NCI-H524 treated with DMSO at 0.1 percent for 48 hours (cell line): Measurements from ENCODE around the gene NPSR1.
"Not testable (repeated sequence)": the region's sequence is repeated elsewhere in the genome, so short reads cannot be mapped to it uniquely, and the experiment has no call there.

Experiments
- DNase-seq: peaks from one replicate; lab custom pipeline; 2025; lab: John Stamatoyannopoulos, UW

Gene NPSR1

DNA sequence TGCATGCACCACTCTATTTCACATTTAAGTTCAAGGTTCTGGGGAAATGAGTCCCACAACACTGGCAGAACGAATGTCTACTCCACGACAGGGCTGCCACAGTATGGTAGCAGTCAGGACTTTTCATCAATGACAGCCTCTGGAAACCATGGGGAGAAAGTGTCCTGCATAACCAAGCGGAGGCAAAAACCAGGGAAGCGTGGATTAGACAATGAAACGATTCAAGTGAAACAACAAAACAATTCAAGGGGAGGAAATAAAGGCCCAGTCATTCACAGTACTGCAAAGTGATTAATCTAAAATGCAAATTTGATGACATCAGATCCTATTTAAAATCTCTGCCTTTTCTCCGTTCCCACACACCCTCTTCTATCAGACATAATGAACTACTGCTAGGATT is 211.0 kb downstream of the NPSR1 start:
- DNase-seq = no peak

DNA sequence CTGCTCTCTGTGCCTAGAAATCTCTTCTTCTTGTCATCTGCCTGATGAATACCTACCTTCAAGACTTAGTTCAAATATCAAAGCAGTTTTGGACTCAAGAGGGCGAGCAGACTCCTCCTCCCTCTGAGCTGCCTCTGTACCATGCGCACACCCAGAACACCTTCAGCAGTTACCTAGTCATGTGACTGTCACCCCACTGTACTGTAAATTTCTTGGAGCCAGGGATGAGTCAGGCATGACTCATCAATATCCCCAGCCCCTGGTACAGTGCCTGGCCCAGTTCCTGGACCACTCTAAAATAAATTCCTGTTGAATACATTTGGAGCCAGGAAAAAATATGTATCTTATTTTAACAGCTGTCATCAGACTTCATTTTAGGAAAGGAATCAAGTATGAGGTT is 212.0 kb downstream of the NPSR1 start:
- not testable (repeated sequence) for DNase-seq

DNA sequence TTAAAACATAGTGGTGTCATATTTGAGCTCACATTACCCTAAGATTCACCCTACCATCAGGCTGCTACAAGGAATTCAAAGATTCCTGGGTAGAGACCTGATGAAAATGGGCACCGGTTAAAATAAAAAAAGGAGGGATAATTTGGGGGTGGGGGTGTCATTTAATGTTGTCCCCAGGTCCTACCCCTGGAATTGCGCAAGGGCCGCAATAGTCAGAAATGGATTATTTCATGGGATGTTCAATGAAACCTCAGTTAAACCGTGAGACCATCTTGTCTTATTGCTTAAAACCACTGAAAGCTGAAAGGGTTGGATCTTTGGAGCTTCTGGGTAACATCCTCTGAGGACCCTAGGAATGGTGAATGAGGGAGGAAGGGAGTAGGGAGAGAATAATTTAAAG is 216.3 kb downstream of the NPSR1 start:
- not testable (repeated sequence) for DNase-seq

DNA sequence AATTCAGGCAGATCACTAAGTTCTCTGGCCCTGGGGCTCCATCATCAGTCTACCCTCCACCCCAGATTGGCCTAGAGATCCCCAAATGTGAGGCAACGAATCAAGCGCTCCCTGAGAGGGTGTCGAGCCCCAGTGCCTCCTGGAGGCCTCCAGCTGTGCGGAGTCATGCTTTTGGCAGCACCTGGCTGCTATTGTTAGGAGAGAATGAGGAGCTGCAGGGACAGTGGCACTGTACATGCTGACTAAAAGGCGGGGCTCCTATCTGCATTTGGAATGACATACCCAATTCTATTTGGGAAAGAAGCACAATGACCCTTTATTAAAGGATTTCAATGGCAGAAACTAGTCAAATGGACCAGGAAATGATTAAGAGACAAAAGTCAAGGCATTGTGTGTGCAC is 217.5 kb downstream of the NPSR1 start:
- no peak for DNase-seq

DNA sequence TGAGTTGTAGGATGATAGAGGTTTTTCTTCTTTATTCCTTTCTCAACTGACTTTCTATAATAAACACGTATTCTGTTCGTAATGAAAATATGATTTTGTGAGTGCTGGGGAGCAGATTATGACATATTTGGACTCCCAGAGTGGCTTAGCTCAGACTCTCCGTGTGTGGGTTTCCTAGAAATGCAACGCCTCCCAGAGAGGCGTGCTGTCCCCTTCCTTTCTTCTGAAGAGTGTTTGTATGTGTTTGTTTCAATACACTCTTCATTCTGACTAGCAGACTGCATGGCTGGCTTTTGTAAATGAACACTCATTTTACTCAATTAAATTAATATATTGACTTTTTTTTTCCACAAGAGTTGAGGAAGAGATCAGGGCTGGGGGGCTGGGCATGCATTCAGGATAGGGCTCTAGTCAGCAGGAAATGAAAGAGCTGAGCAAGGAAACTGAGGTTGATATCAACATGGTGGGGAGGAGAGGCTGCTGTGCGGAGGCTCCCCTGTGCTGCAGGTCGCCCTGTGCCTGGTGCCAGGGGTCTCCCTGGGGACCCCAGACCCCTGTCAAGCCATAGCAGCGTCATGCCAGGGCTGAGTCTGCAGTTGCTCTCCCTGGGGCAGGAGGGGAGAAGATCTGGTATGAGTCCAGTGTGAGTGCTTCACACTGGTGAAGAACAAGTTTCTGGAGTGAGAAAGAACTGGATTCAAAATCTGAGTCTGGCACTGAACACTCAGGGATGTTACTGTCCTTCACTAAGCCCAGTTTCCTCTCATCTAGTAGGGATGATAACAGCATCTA is 221.1 kb downstream of the NPSR1 start:
- not testable (repeated sequence) for DNase-seq

DNA sequence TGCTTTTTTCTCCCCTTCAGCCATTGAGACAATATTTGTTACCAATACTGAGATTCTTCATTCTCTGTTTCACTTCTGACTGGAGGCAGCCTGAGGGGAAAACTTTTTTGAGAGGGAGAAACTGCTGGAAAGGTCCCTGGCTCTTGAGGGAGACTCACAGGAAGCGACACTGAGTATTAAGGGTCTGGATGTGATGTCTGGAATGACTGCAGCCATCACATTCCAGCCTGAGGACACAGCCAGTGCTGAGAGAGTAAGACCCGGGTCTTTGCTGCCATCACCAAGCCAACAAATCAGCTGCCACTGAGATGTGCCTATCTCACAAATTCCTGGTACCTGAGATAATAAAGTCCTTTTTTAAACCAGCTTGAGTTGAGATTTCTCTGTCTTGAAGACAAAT is 221.9 kb downstream of the NPSR1 start:
- no peak for DNase-seq

DNA sequence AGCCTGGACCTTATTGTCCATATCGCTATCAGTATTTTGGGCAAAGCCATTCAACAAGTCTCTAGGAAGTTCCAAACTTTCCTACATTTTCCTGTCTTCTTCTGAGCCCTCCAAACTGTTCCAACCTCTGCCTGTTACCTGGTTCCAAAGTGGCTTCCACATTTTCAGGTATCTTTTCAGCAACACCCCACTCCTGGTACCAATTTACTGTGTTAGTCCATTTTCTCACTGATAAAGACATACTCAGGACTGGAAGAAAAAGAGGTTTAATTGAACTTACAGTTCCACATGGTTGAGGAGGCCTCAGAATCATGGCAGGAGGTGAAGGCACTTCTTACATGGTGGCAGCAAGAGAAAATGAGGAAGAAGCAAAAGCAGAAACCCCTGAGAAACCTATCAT is 225.8 kb downstream of the NPSR1 start:
- not testable (repeated sequence) for DNase-seq

DNA sequence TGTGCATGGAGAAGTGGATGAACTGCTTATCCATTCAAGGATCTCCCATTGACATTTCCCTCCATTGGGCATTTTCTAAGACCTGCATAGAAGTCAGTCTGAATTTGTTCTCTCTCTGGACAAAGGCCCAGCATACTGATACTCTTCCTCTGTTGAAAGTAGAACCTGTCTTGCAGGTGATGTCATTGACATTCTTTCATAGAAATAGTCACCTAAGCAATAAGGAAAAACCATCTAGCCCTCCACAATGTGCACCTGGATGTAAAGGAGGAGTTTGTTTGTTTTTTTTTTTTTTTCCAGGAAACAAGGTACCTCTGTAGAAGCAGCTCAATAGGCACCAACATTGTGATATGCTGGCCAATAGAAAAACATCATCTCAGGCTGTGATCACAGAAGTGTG is 228.8 kb downstream of the NPSR1 start:
- DNase-seq = no peak

DNA sequence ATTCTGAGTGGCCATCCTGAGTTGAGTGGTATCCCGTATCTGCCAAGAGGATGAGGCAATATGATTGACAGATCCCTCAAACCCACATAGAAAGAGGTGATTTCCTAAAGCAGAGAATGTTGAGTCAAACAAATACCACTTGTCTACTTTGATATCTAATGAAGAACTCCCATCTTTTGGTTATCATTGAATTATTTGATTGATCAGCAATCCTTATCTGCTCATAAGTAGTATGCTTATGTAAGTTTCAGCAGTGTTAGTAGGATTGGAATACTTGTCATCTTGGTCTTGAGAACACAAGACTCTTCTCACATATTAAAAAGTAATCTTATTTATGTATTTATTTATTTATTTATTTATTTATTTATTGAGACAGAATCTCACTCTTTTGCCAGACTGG is 231.9 kb downstream of the NPSR1 start:
- no peak for DNase-seq

DNA sequence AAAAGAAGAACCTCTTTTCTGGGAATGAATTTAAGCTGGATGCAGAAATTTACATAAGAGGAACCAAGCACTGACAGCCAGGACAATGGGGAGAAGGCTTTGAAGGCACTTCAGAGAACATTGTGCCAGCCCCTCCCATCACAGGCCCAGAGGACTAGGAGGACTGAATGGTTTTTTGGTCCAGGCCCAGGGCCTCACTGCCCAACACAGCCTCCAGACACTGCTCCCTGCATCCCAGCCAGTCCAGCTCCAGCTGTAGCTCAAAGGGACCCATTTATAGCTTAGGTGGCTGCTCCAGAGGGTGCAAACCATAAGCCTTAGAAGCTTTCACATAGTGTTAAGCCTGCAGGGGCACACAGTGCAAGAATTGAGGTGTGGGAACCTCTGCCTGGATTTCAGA is 237.2 kb downstream of the NPSR1 start:
- no peak for DNase-seq
